IPS-NIHi11 (cell line): ENCODE measurements around the gene KCNK18.

Experiments used
- DNase-seq: peaks from one replicate; pipeline ENCODE4 v3.0.0; 2012; ENCODE audit warnings: mixed read lengths, low spot score

The KCNK18 gene

GRCh38 chr10:117254338-117254737, 57.0 kb downstream of the KCNK18 start:
- no peak for DNase-seq

GRCh38 chr10:117254774-117255735, 57.8 kb downstream of the KCNK18 start:
- no peak for DNase-seq

GRCh38 chr10:117255835-117256460, 58.7 kb downstream of the KCNK18 start:
- DNase-seq: no peak

- DNase-seq: no peak
Measured at GRCh38 chr10:117256910-117257309, 59.6 kb downstream of the KCNK18 start.

- DNase-seq: no peak
Measured at GRCh38 chr10:117257721-117258120, 60.4 kb downstream of the KCNK18 start.

GRCh38 chr10:117259279-117259678, 62.0 kb downstream of the KCNK18 start:
- DNase-seq: no peak
